ENCODE measurements around the gene UCP2.
"Not testable (repeated sequence)": the region's sequence is repeated elsewhere in the genome, so short reads cannot be mapped to it uniquely, and the experiment has no call there.

The UCP2 gene

DNA sequence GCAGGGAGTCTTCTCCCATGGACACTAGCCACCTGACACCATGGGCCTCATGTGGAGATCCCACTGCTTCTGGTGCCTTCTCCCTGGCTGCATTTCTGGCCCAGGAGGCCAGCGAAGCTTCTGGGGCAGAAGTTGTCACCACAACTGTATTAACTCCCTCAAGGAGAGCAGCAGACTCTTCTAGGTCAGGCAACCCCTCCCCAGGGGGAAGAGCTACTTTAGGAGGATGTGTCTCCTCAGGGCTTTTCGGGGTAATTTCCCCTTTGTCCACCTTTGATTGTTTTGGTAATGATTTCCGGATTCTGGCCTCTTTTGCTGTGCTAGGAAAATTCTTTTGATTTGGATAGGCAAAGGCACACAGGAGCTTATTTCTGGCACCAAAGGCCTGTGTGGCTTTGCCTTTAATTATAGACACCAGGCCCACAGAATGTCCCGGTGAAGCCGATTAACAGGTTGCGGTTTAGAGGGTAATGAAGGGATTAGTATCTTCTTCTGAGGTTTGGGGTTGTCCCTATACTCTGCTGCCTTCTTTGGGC, 8.9 kb upstream of the UCP2 start:
- DNase-seq = no peak

DNA sequence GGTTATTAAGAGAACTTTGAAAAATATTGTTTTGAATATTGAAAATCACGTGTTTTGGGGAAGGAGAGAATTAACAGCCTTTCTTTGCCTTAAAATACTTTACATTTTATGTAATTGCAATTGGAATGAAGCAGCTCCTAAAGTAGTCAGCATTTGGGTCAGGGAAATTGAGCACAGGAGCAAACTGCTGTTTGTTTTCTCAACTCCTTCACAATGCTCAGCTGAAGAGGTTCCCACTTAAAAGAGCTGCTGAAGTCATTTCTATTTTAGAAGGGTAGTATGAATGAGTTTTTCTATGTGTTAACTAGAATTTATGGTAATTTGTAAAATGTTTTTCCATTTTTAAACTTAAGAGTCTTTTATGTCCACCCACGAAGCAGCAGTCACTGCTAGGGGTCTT, 8.1 kb upstream of the UCP2 start:
- DNase-seq = no peak

DNA sequence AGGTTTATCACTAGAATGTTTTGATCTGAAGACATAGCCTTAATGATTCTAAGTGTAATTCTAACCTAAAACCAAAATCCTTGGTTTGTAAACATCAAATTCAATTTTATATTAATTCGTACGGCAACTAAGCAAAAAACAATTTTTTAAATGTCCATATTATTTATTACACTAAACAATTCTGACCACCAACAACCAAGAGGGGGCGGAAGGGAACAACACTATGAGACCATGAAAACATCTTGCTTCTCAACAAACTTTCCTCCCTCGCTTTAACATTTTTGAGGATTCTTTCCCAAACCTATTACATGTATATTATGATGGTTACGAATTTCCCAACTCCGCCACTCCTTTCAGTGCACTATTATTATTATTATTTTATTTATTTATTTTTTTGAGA, 6.5 kb upstream of the UCP2 start:
- DNase-seq = no peak

DNA sequence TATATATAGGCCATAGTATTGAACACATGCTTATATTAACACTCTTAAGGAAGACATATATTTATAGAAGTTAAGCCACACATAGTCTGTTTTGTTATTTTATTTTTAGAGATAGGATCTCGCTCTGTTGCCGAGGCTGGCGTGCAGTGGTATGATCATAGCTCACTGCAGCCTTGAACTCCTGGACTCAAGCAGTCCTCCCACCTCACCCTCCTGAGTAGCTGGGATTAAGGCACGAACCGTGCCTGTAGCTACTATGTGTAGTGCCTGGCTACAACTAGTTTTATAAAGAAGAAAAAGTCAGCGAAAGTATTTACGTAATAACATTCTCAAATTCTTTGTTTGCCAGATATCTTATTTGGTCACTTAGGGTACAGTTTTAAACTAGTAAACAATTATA, 5.6 kb upstream of the UCP2 start:
- no peak for DNase-seq

DNA sequence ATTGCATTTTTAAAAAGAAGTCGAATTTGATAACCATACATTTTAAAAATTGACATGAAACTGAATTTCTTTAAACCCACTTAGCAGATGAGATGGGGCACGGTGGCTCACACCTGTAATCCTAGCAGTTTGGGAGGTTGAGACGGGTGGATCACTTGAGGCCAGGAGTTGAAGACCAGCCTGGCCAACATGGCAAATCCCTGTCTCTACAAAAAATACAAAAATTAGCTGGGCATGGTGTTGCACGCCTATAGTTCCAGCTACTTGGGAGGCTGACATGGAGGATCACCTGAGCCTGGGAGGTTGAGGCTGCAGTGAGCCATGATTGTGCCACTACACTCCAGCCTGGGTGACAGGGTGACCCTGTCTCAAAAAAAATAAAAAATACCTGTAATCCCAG, 3.0 kb upstream of the UCP2 start:
- not testable (repeated sequence) for DNase-seq

DNA sequence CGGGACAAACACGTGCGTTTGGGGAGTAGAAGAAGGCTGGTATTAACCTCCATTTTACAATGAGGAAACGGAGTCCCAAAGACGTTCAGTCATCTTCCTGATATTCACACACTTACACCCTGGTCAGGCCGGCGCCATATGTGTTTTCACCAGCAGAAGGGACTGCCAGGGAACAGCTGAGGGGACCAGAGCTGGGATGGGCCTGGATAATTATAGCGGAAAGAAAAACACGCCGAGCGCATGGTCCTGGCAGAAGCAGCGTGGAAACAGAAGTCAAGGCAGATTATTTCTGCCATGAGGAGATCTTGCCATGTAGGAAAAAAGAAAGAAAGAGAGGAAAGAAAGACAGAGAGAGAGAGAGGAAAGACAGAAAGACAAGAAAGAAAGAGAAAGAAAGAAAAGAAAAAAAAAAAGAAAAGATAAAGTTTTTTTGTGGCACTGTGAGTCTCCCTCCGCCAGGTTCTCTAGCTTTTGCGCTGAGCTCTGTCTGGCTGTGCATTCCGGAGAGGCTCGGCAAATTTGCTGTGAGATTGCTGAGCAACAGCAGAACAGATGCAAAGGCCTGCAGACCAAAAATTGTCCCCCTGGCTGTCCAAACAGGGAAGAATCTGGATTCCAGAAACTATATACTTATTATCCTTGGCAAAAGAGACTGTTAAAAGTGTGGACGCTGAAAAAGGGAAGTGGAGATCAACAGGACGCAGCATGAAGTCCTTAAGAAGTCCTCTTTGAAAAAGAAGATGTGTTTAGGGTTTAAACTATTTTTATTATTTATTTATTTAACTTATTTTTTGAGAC, 1.3 kb upstream of the UCP2 start:
- DNase-seq = no peak

DNA sequence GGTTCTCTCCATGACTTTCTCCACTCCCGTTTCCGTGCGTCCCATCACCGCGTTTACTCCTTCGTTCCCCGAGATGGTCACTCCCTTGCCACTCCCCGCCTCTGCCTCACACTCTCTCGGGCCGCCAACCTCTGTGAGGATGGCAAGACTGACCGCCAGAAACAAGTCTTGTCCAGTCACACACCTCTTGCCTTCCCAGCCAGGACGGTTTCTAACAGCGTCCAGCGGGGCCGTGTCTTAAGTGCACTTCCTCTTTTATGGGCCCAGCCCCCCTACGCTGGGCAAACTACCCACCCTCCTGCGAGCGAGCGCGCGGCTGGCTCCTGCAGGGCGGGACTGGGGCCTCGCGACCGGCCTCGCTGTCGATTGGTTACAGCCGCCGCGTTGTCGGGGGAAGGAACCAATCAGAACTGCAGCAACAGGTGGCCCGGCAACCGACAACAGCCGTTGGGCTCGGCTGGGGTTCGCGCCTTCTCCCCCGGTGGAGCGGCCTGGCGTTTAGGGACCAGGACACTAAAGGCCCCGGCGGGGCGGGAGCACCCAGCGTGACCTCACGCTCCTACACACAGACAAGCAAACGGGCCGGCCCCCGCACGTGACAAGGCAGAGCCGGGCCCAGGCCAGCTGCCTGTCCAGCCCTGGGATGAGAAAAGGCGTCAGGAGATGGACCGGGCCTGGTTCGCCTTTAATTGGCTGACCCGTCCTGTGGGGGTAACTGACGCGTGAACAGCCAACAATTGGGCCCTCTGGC, 522 bp upstream of the UCP2 start:
- DNase-seq = peak; percentile 87 to 91

DNA sequence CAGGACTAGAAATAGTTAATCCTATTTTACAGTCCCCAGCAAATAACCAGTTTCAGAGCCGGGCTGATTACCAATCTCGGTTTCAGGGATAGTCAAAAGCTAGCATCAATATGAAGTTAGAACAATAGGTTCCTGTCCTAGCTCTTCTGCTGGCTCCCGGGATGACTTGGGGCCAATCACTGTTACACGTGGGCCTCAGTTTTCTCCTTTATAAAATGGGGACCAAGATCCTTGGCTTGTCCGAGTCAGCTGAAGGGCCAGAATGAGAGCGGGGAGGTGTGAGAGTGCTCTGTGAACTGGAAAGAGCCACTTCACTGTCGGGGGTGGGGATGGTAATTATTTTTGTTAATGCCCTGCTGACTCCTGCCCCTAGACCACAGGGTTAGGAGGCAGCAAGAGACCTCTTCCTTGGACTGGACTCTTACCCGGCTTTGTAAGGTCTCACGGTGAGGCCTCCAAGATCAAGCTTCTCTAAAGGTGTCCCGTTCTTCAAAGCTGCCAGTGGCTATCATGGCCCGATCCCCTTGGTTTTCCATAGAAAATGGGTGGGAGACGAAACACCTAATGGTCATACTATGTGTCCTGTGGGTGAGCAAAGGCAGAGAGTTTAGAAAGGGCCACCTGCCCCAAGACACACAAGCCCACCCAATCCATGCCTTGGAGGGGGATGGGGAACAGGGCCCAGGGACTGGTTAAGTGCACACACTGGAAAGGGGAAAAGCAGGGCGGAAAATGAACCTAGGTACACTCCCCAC, 1.4 kb downstream of the UCP2 start:
- no peak for DNase-seq

DNA sequence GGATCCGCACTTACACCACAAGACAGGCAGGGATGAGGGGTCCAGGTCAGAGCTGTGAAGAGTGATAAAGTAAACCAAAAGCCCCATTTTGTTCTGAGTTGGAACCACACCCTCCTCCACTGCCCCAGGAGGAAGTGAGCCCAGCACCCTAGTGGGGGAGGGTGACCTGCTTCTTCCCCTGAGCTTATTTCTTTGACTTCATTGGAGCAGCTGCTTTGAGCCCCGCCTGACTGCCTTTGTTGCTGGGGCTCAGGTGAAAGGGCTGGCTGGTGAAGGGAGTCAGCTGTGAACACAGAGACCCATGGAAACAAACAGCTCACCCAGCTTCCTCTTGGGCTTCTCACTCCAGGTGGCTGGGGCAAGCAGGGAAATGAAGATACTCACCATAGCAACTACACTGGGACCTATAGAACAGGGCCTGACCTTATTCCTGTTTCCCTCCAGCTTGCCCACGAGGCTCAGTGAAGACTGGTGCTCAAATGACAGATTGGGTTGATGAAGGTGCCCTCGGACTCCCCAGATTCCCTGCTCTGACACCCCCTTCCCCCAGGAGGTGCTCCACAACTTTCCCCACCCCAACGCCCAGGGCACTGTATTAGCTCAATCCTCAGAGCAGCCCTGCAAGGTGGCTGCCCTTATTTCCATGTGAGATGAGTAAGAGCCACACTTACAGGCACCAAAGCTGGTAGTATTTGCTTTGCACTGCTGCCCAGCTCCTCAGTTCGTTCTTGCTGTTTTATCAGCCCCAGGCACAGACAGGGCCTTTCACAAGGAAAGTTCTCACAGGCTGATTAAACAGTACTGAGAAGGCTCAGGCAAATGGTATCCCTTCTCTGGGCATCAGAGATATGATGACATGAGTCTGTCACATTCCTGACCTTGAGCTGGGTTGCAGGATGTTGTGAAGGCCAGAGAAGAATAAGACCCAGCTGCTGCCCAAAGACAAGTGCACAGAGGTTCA, 2.4 kb downstream of the UCP2 start:
- peak; percentile 72 to 75 for DNase-seq

DNA sequence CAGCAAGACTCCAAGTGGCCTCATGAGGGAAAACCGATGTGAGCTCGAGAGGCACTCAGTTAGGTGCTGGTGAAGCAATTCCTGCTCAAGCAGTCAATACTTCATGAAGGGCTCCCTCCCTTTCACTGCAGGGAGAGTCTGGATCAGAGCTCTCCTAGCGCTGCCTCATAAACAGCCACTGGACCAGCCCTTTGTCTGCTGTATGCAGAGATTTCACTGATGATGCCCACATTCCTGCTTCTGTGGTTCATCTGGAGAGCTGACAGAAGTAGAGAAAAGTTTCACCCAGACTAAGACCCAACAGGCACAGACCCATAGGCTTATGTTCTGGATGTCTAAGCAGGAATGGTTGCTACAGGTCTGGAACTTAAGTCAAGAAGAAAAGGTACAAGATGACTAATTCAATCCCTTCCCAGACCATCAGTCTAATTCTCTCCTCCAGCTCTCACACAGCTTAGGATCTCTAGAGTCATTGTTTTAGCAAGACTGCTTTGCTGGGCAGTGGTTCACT, 4.0 kb downstream of the UCP2 start:
- no peak for DNase-seq

DNA sequence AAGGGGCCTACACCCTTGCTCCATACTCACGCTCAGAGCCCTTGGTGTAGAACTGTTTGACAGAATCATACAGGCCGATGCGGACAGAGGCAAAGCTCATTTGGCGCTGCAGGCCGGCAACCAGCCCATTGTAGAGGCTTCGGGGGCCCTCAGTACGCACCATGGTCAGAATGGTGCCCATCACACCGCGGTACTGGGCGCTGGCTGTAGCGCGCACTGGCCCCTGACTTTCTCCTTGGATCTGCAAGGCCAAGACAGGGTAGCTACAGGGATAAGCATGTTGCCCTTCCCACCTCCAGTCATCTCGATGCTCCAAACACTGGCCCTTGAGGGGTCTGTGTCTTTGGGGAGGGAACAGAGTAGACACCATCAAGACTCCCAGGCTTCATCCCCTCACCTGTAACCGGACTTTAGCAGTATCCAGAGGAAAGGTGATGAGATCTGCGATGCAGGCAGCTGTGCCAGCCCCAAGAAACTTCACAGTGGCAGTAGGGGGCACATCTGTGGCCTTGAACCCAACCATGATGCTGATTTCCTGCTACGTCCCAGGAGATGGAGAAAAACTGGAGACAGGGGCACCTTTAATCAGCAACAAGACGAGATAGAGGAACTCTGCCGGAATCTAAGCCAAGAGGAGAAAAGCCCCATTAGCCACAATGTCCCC, 4.7 kb downstream of the UCP2 start:
- no peak for DNase-seq

DNA sequence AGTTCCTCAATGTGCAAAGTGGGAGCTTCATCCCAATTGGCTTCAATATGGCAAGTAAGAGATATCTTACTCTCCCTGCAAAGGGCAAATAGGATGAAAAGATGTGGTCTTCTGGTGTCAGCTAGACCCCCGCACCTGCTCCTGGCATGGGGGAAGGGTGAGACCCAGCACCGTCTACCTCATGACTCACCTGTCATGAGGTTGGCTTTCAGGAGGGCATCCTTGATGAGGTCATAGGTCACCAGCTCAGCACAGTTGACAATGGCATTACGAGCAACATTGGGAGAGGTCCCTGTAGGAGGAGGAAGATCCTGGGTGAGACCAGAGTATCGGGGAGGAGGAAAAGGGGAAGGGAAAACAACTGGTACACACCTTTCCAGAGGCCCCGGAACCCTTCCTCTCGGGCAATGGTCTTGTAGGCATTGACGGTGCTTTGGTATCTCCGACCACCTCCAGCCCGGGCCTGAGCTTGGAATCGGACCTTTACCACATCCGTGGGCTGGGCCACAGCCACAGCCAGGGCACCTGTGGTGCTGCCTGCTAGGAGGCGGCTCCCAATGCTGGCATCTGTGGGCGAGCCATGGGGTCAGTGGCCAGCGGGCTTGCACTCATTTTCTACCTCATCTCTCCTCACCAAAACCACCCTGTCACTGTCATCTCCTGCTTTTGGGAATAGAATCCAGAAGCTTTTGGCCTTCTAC, 6.0 kb downstream of the UCP2 start:
- no peak for DNase-seq

DNA sequence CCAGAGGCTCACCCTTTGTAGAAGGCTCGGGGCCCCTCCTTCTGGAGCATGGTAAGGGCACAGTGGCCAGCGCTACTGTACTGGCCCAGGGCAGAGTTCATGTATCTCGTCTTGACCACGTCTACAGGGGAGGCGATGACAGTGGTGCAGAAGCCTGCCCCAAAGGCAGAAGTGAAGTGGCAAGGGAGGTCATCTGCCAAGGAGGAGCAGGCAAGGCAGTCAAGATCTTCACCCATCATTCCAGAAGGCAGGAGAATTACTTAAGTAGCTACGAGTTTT, 7.2 kb downstream of the UCP2 start:
- no peak for DNase-seq

DNA sequence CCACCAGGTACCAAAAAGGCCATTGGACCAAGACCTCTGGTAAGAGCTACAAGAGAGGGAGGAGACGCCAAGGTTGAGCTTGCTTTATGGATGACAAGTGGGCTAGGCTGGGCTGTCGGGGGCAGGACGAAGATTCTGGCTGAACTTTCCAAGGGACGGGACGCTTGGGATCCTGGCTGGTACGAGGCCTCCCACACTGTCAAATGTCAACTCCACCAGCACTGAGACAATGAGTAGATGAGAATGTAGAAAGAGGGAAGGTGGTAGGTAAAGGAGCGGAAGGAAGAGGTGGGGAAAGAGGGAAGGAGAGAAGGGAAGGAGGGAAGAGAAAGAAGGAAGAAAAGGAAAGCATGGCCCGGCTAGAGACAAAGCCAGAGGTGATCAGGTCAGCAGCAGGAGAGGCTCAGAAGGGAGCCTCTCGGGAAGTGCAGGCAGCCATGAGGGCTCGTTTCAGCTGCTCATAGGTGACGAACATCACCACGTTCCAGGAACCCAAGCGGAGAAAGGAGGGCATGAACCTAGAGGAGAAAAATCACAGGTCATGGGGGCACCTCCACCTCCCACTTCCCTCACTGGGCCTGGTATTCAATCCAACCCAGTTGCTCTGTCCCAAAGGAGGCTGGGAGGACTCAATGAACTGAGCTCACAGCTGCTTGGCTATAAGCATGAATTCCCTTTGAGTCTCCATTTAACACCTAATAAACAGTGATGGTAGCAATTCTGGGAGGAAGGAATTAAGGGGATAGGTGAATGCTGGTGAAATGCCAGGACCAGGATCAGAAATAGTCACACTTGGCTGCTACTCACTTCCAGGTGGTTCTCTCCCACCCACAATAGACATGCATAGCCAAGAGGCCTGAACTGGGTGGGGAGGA, 7.8 kb downstream of the UCP2 start:
- no peak for DNase-seq

DNA sequence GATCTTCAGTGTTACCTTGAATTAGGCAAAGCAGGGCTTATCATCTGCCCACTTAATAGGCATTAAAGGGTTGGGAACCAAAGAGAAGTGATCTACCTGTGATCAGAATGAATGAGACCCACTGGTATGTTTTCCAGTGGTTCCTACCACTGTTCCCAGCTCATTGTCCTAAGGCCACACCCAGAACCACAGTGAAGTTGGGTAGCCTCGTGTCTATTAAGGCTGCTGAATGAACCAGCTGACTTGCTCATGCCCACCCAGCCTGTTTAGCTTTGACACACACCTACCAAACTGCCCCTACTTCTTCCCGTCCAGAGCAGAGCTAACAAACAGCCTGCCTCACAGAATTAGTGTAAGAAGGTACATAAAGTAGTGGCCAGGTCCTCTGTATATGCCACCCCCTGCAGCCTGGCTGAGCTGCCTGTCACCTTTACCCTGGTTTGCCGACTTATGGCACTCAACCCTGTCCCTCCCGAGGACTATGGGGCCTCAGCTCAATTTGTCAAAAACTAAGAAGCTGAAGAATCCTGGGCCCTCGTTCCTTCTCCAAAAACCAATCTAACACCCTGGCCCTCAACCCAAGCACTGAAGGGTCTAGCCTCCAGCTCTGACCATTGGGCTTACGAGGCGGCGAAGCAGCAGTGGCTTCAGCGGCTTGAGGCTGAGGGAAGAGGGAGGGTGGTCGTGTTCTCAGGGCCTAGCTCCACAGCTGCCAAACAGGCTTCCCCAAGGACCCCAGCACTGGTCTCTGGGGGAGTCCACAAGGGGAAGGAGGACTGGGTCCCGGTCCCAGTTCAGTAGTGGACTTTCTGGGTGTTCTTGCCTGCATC, 9.8 kb downstream of the UCP2 start:
- no peak for DNase-seq

DNA sequence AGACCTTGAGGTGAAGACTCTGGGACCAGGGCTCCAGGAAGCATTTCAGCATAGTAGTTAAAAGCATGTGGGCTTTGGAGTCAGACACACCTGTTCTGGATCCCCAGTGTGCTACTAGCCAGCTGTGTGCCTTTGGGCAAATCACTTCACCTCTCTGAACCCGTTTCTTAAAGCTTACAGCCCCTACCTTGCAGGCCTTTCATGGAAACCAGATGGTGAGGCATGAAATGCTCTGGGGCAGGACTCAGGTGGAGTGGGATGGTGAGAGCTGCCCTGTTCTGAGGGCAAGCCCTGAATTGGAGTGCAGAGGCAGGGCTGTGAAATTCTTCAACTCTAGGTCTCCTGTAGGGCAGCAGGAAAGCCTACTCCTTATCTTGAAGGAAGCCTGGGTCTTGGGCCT, 10.5 kb downstream of the UCP2 start:
- no peak for DNase-seq

DNA sequence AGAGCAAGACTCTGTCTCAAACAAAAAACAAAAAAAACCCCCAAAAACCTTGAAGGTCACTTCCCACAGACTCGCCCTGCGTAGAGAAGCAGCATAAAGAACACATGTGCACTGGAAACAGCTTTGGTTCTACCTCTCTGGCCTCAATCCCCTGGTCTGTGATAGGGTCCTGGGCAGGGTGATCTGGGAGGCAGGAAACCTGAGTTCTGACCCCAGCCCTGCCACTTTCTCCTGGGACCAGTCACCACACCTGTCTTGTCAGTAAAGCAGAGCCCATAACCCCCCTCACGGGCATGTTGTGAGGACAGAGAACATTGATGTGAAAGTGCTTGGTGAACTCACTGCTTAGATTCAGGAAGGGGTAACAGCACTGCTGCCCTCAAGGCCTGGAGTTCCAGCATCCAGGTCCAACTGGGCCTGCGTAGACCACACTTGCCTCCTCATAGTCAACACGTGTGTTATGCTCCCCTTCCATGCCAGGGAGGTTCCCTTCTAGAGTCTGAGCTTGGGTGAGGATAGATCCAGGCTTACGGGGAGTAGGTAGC, 11.4 kb downstream of the UCP2 start:
- DNase-seq = no peak

DNA sequence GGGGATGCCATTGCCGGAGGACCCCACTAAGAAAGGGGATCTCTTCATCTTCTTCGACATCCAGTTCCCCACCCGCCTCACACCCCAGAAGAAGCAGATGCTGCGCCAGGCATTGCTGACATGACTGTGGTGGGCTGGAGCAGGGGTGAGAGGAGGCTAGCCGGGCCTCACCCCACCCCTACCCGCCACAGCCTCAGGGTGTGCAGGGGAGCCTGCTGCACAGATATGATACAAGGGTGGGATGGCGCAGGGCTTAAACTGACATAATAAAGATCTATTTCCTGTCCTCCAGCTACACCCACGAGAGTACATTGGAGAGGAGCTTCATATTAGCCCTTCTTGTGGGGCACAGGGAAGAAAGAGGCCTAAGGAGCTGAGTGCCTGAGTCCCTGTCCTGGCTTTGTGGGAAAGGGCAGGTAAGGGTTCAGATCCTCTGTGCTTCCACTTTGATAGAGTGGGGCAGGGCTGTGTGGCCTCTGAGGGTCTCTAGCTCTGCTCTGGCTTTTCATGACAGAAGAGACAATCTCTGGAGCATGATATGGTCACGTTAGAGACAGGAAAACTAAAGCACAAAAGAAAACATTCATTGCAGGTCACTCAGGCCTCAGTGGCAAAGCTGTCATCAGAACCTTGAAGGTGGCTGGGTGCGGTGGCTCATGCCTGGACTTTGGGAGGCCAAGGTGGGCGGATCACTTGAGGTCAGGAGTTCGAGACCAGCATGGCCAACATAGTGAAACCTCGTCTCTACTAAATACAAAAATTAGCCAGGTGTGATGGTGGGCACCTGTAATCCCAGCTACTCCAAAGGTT, 12.4 kb downstream of the UCP2 start:
- no peak for DNase-seq
